HepG2 (cell line): ENCODE measurements around the gene HPGD. TPM values are rescaled to one million over a fixed set of nuclear protein-coding genes. Genes with fewer than 3 reads are reported as not detected.

Experiments used
- ATF1 ChIP-seq: IDR thresholded peaks from 2 replicates; pipeline ENCODE4 v1.6.1; 2016; ENCODE audit warnings: mild to moderate bottlenecking, control low read depth
- CBFB ChIP-seq: sonication (generic); formaldehyde crosslinking; IDR thresholded peaks from 2 replicates; pipeline ENCODE4 v1.4.0; 2020; ENCODE audit warnings: missing genetic modification reagents
- HINFP ChIP-seq: sonication (generic); formaldehyde crosslinking; IDR thresholded peaks from 2 replicates; pipeline ENCODE4 v1.4.0; 2020; ENCODE audit warnings: low read depth, mild to moderate bottlenecking, missing genetic modification reagents
- MAF1 ChIP-seq: sonication (generic); formaldehyde crosslinking; IDR thresholded peaks from 2 replicates; pipeline ENCODE4 v1.5.0; 2020; ENCODE audit warnings: missing genetic modification reagents, borderline replicate concordance
- ZNF24 ChIP-seq: fragments of 450-650 bp; IDR thresholded peaks from 2 replicates; pipeline ENCODE4 v1.6.1; 2017; ENCODE audit warnings: antibody characterized with exemption, mild to moderate bottlenecking
- ZNF512 ChIP-seq: sonication (generic); formaldehyde crosslinking; IDR thresholded peaks from 2 replicates; pipeline ENCODE4 v1.4.0; 2020; ENCODE audit warnings: mild to moderate bottlenecking, missing genetic modification reagents
- ZNF720 ChIP-seq: sonication (generic); formaldehyde crosslinking; IDR thresholded peaks from 2 replicates; pipeline ENCODE4 v1.4.0; 2020; ENCODE audit warnings: missing genetic modification reagents
- ZNF816 ChIP-seq: sonication (generic); formaldehyde crosslinking; IDR thresholded peaks from 2 replicates; pipeline ENCODE4 v1.8.0; 2022; ENCODE audit warnings: missing genetic modification reagents, mild to moderate bottlenecking, borderline replicate concordance
- ZNF878 ChIP-seq: sonication (generic); formaldehyde crosslinking; IDR thresholded peaks from 2 replicates; pipeline ENCODE4 v1.8.1; 2023; ENCODE audit warnings: mild to moderate bottlenecking, missing genetic modification reagents, moderate library complexity
- ZUFSP ChIP-seq: sonication (generic); formaldehyde crosslinking; IDR thresholded peaks from 2 replicates; pipeline ENCODE4 v1.9.0; 2021; ENCODE audit warnings: missing genetic modification reagents, mild to moderate bottlenecking, borderline replicate concordance
- polyA plus RNA-seq, 8 experiments: library from polyadenylated mRNA; depleted of rRNA in 3 of 8; stranded (reverse) in 7 of 8; unstranded in 1 of 8; fragments of >200 nt; fragmentation: Illumina TruSeq in 4 of 8; extraction: Trizol in 4 of 8; gene quantifications; 2 replicates each; pipeline versions ENCODE4 v1.2.1 to v1.2.3, GENCODE V29; 2011 to 2016; ENCODE audit warnings: low read depth in 4 of 8, missing spikeins in 1 of 8, mixed read lengths in 1 of 8; ENCODE audit not compliant: insufficient read depth in 1 of 8
- total RNA-seq, 5 experiments: library from RNA; depleted of rRNA; stranded (reverse); fragments of >200 nt; fragmentation: Illumina TruSeq; extraction: Trizol; gene quantifications; 2 replicates each; pipeline ENCODE4 v1.2.3, GENCODE V29; 2016; ENCODE audit warnings: low read depth in 1 of 5

The HPGD gene
- total and polyA plus RNA-seq, 2 of the 13 experiments (the other 11 are each of a cell fraction or from before 2014, with no cell fraction given), result 0.13 to 0.24 TPM

- TF ChIP-seq HINFP (no peak), ZNF720 (CRISPR knock-in tag) (no peak), CBFB (CRISPR knock-in tag) (no peak), ZNF816 (CRISPR knock-in tag) (no peak), ZNF24 (no peak), ATF1 (CRISPR knock-in tag) (no peak), ZNF878 (no peak), ZUFSP (CRISPR knock-in tag) (no peak), ZNF512 (CRISPR knock-in tag) (no peak), MAF1 (CRISPR knock-in tag) (no peak)
Measured at GRCh38 chr4:174503079-174503715, 19.1 kb downstream of the HPGD start (continued).
